GM21619 (cell line): ENCODE data around the gene SH3D19.
"Not testable (repeated sequence)": the region's sequence is repeated elsewhere in the genome, so short reads cannot be mapped to it uniquely, and the experiment has no call there.

ENCODE experiments used
- ATAC-seq: cut with Tn5 transposase; IDR thresholded peaks from one replicate; pipeline ENCODE4 v1.9.1; 2021; ENCODE audit not compliant: unreplicated experiment

SH3D19 gene

DNA sequence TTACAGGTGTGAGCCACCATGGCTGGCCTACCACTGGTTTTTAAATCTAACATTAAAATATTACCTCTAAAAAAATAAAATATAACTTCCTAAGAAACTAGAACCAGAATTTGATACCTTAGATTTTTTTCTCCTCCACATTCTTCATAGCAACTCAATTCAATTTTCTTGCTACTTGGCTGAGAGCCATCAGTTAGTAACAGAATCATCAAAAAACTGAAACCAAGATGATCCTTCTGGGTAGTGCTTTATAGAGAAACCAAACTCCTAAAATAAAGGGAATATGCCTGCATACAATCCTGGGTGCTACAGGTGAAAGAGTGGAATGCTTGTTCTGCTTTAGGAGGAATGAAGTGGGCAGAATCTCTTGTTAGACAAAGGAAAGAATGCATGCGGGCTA is 161.6 kb downstream of the SH3D19 start:
- no peak for ATAC-seq

DNA sequence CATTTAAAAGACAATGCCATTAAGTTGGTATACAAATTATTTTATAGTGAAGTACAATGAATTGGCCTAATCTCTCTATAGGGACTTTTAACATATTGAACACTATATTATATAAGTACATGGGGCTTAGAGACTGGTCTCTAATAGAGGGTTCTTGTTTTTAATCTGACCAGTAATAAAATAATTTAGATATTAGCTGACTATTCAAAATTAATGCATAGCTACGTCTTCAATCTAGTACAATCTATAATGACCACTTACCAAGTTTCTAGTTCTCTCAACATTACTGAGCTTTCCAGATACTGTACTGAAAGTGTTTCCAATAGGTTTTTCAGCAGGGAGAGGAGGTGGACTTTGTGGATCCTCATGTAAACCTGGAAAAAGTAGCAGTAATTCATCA is 166.4 kb downstream of the SH3D19 start:
- no peak for ATAC-seq

DNA sequence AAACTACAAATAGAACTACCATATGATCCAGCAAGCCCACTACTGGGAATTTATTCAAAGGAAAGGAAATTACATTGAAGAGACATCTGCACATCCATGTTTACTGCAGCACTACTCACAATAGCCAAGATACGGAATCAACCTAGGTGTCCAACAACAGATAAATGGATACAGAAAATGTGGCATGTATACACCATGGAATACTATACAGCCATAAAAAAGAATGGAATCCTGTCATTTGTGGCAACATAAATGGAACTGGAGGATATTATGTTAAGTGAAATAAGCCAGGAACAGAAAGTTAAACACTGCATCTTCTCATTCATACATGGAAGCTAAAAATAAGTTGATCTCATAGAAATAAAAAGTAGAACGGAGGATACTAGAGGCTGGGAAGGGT is 167.9 kb downstream of the SH3D19 start:
- no peak for ATAC-seq

DNA sequence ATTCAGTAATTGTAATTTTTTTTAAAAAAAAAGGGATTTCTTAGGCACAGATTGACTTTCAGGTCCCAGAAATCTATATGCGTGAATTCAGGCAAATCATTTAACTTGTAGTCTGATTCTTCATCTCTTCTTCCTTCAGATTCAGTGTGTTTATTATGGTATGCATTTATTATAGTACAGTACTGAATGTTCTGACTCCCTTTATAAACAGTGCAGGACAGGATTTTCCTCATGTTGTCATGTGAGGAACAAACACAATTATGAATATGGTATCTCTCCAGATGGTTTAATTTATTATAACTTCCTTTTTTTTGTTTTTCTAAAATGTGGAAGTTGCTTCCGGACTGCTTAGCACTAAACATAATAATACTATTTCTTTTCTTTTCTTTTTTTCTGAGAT is 171.8 kb downstream of the SH3D19 start:
- no peak for ATAC-seq

DNA sequence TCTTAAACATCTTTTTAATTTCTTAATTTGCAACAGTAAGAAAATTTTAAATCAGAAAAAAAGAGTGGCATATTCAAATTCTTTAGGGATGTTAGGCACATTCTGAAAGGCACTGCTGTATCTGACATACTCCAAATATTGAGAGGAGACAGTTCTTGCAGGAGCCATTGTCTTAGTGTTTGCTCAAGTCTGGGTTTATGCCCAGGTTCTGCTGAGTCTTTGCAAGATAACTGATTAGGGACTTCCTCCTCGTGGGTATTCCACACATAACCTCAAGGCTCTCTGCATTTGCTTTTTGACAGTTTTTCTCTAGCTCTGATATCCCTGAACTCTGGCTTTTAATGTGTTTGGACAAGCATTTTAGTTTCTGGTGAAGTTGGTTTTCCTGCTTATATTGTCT is 173.4 kb downstream of the SH3D19 start:
- no peak for ATAC-seq

DNA sequence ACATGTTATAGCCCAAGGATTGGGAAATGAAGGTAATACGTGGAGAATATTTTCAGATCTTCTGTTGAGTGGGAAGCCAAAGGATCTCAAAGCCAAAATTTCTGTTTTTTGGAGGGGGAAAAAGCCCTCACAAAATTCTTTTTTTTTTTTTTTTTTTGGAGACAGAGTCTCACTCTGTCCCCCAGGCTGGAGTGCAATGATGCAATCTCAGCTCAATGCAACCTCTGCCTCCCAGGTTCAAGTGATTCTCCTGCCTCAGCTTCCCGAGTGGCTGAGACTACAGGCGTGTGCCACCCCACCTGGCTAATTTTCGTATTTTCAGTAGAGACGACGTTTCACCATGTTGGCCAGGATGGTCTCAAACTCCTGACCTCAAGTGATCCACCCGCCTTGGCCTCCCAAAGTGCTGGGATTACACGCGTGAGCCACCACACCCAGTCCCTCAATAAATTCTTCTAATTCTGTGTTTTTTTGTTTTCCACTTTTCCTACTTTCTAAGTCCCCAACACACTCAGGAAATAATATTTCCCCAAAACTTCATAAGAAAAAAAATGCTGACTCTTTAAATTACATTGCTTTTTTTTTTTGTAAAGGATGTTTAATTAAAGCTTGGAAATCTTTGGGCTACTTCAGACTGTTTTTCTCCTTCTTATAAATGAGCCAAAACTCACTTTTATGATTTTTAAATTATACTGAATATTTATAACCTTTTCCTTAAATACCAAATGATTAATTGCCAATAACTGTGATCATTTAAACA is 174.4 kb downstream of the SH3D19 start:
- ATAC-seq = no peak

DNA sequence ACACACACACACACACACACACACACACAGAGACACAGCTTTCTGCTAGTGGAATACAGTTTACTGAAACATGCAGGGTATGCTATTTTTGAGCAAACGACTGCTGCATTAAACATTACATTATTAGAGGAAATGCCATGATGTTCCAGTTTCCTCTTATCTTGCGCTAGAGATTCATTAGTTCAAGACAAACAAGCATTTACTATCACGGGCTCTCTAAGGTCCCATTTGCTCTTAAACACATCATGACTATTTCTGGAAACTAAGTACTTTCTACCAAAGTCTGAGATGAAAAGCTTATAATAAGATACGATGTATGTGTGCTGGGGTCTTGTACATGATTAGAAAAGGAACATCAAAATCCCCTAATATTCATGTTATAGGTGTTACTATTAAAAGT is 177.1 kb downstream of the SH3D19 start:
- no peak for ATAC-seq

DNA sequence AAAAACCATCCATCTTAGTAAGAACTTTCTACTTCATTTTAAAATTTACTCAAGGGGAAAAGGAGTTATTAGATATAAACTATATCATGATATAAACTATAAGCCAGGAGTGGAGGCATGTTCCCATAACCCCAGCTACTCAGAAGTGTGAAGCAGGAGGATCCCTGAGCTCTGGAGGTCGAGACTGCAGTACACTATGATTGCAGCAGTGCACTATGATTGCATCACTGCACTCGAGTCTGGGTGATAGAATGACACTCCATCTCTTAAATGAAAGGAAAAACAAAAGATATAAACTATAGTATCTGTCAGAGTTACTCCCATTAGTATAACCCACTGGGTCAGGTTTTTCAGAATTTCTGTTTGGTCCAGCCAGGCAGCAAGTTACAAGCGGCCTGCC is 178.4 kb downstream of the SH3D19 start:
- no peak for ATAC-seq

DNA sequence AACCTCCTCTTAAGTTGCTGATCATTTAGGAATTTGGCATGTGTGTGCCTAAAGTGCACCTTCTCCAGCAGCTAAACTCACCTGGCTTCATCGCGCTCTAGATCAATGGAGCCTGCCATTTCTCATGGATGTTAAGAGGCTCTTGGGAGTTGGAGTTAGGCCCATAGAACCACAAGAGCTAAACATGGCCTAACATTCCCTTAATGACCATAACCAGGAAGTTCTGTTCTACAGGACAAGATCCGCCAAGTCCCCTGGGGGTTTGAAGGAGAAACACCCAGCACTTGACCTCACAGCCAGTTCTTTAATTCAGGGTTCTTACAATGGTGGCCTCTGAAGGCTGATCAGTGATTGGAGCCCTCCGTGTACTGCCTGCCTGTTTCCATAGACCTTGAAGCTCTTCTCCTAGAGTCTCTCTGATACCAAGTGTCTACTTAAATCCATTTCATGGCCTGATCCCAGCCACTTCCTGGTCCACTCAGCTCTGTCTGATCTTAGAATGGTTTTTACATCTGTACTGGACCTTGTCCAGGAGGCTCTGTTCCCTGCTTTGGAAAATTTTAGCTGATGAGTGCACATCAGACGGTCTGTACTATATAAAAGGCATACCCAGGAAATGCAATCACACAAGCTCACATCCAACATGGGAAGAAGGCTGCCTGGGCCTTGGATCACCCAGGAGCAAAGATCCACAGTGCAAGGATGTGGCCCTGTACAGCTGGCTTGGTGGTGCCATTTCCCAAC is 180.9 kb downstream of the SH3D19 start:
- ATAC-seq = no peak

DNA sequence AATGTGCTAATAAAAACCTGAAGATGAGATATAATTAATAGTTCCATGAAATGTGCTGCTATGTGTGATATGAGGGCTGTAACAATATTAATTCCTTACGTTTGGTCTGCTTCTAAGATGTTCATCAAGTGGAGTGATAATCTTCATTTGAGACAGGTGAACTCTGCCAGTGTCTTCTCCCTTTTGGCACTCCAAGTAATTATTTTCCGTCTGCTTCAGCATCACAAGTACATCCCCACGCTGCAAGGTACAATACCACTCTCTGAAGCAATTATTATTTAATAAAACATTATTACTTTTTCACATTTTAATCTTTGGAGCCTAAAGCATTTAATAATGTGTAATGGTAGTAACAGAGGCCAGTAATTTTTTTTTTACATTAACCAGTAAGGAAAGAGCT is 181.6 kb downstream of the SH3D19 start:
- ATAC-seq = no peak

DNA sequence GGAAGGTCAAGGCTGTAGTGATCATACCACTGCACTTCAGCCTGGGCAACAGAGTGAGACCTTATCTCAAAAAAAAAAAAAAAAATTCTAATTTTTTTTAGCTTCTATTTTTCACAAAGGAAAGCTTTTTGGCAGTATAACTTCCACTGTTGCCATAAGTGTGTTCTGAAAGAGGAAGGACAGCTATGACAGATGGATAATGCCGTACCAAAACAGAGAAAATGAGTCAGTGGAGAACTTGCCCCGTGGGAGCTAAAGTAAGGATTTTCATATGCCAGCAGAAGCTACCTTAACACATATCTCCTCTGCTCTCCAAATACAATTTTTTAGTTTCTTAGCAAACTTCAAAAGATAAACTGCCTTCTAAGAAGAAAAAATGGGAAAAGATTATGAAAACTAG is 182.2 kb downstream of the SH3D19 start:
- no peak for ATAC-seq

DNA sequence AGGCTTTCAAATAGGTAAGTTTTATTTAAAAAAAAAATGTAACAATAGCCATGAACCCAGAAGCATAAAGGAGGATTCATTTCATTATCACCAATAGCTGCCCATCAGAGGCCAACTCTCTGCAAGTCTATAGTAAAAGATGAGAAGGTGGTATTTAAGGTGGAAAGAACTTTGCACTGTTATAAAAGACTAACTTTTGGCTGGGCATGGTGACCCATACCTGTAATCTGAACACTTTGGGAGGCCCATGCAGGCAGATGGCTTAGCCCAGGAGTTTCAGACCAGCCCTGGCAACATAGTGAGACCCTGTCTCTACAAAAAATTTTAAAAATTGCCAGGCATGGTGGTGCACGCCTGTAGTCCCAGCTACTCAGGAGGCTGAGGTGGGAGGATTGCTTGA is 182.6 kb downstream of the SH3D19 start:
- no peak for ATAC-seq

DNA sequence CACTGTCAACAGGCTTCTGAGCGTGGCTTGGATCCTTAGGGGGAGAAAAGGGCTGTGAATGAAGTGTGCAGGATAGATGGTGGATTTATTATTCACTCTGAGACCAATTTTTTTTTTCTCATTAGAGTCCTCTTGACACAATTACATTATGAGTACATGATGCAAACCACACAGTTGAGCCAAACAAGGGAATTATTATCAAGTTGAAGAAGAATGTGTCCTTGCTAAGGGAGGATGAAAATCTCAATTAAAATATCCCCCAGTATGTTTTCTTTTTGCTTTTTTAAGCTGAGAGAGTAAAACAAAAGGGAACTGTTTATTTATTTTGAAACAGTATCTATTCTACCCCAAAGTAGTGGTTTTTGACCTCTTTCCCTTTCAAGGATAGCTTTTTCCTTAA is 185.6 kb downstream of the SH3D19 start:
- no peak for ATAC-seq

DNA sequence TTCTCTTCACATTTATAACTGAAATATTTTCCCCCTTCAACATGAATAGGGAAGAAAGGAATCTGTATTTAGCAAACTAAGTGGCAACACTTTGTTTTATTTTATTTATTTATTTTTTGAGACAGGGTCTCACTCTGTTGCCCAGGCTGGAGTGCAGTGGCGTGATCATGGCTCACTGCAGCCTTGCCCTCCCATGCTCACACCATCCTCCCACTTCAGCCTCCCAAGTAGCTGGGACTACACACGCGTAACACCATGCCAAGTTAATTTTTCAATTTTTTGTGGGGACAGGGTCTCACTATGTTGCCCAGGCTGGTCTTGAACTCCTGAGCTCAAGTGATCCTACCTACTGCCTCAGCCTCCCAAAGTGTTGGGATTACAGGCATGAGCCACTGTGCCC is 189.4 kb downstream of the SH3D19 start:
- not testable (repeated sequence) for ATAC-seq

DNA sequence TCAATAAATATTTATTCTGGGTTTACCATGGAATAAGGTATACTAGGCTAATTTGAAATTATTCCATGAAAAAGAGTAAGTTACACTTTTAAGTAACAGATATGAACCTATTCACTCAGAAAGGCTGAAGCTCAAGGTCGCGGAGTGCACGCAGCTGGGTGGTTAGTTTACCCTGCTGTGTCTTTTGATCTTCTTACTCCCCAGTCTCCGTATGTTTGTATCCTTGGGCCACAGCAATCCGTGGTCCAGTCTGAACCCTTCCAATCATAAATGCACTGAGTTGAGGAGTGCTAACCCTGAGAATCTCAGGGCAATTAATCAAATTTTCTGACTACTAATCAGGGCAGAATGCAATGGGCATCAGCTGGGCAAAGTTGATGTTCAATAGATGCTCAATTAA is 192.1 kb downstream of the SH3D19 start:
- no peak for ATAC-seq

DNA sequence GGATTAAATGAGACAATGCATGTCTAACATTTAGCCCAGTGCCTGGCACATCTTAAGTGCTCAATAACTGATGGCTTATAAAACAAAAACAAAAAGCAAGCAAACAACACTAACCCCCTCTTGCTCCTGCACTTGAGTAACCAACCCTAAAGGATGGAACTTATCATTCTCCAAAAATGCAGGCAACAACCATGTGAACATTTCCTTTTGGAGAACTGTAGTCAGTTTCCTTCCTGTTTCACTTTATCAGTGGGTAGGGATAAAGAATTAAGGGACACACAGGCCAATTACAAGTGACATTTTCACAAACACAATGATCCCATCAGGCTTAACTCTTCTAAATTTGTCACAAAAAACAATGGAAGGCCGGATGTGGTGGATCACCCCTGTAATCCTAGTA is 195.6 kb downstream of the SH3D19 start:
- no peak for ATAC-seq

DNA sequence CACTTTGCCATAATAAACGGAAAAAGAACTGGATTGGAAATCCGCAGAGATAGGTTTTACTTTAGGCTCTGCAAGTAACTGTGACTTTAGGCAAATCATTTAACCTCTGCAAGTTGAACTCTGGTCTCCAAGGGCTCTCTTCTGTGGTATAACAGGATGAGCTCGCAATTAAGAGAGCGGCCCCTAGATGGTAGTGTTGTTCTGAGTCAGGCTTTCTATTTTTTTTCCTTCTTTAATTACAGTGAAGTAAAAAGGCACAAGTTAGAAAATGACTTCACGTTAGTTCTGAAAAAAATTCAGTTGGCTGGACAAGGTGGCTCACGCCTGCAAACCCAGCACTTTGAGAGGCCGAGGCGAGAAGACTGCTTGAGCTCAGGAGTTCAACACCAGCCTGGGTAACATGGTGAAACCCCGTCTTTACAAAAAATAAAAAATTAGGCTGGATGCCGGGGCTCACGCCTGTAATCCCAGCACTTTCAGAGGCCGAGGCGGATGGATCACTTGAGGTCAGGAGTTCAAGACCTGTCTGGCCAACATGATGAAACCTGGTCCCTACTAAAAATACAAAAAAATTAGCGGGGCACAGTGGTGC is 207.9 kb downstream of the SH3D19 start:
- peak; percentile 94 for ATAC-seq

DNA sequence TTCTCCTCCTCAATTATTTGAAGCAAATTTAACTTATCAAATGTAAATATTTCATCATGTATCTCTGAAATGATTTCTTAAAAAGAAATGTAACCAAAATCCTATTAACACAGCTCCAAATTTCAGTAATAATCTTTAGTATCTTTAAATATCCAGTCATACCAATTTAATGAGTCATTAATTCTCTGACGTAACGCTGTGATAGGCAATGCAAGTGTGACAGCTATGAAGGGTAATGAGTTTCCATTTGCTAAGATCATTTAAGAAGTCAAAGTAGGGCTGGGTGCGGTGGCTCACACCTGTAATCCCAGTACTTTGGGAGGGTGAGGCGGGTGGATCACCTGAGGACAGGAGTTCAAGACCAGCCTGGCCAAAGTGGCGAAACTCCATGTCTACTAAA is 210.4 kb downstream of the SH3D19 start:
- ATAC-seq = no peak

DNA sequence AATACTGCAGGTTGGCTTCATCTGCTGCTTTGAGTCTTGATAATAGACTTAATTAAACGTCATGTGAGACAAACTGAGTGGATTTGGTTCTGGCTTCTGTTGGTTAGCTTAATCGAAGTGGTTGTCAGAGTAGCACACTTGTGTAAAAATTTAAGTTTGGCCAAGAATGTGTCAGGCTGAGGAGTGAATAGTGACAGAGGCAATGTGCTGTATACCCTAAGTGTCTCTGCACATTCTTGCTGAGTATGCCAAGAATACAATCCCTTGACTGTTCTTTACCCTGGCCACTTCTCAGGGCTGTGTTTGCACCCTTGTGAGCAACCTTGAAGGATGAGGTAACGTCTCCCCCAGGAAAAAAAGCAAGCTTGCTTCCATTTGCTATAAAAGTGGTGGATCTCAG is 211.1 kb downstream of the SH3D19 start:
- no peak for ATAC-seq

DNA sequence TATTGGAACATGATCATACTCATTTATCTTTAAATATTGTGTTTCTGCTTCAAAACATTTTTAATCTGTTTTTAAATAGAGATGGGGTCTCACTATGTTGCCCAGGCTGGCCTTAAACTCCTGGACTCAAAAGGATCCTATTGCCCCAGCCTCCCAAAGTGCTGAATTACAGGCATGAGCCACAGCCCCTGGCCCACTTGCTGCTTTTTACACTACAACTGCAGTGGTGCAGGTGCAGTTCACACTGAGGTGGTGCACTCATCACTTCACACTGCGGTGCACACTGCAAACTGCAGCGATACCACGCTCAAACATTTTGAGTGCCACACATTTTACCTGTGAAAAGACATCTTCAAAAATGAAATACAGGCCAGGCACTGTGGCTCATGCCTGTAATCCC is 215.2 kb downstream of the SH3D19 start:
- ATAC-seq = no peak

DNA sequence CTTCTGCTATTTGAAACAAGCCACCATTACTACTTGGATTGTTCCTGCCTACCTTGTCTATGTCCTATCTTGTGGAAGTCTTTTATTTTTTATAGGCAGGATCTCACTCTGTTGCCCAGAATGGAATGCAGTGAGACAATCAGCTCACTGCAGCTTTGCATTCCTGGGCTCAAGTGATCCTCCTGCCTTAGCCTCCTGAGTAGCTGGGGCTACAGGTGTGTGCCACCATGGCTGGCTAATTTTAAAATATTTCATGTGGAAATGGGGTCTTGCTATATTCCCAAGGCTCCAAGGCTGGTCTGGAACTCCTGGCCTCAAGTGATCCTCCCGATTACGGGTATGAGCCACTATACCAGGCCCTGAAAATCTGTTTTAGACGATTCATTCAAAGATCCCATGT is 218.3 kb downstream of the SH3D19 start:
- no peak for ATAC-seq

DNA sequence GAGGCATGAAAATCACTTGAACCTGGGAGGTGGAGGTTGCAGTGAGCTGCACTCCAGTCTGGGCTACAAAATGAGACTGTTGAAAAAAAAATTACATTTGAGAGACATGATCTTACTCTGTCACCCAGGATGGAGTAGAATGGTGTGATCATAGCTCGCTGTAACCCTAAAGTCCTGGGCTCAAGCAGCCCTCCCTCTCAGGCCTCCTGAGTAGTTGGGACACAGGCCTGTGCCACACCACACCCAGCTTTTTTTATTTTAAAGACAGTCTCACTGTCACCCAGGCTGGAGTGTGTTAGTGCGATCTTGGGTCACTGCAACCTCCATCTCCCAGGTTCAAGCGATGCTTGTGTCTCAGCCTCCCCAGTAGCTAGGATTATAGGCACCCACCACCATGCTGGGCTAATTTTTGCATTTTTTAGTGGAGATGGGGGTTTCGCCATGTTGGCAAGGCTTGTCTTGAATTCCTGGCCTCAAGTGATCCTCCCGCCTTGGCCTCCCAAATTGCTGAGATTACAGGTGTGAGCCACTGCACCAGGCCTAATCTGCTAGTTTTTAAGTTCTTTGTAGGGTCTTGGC is 219.9 kb downstream of the SH3D19 start:
- ATAC-seq = no peak
